Caco-2 (cell line): ENCODE data around the gene SARDH. TPM values are rescaled to one million over a fixed set of nuclear protein-coding genes. Genes with fewer than 3 reads are reported as not detected.

Experiments
- BruUV-seq: library from RNA; stranded (reverse); fragments of 400-500 nt; replicated peaks from 2 replicates; lab custom pipeline; 2021; lab: Mats Ljungman, UMichigan
- CTCF ChIA-PET: fragments of 300-600 bp; sonication (Branson Sonifier 250); formaldehyde crosslinking; loops from one replicate; lab custom pipeline; 2022; ENCODE audit warnings: antibody characterized with exemption; lab: Charles Lee
- POLR2A ChIA-PET: fragments of 300-600 bp; sonication (Branson Sonifier 250); formaldehyde crosslinking; loops from one replicate; lab custom pipeline; 2022; ENCODE audit warnings: antibody characterized with exemption; lab: Charles Lee
- DNase-seq, 2 experiments: peaks; one replicate each; pipeline versions ENCODE4 v3.0.0 to v3.0.0-alpha.2; 2020 to 2022
- H3K27me3 ChIP-seq: replicated peaks from 2 replicates; pipeline ENCODE4 v1.6.0; 2011; ENCODE audit warnings: low read length; ENCODE audit not compliant: control insufficient read depth, insufficient read depth
- H3K36me3 ChIP-seq: 2 replicates; pipeline ENCODE4 v1.5.1; 2011; ENCODE audit warnings: low read length; ENCODE audit not compliant: control insufficient read depth, insufficient read depth
- H3K4me1 ChIP-seq: fragments of 250-450 bp; sonication (Bioruptor Pico); 2 replicates; pipeline ENCODE4 v1.5.1; 2020; ENCODE audit warnings: mild to moderate bottlenecking
- H3K4me3 ChIP-seq: 2 replicates; pipeline ENCODE4 v1.5.1; 2011; ENCODE audit warnings: low read depth, mild to moderate bottlenecking, control low read depth, low read length
- H3K9me3 ChIP-seq: fragments of 250-450 bp; sonication (Bioruptor Pico); 2 replicates; pipeline ENCODE4 v1.5.1; 2020; ENCODE audit warnings: mild to moderate bottlenecking, moderate library complexity
- H3K27ac Mint-ChIP-seq: one replicate; pipeline ENCODE4 v1.8.0; 2022; ENCODE audit warnings: mixed read lengths; ENCODE audit not compliant: unreplicated experiment
- H3K27me3 Mint-ChIP-seq: one replicate; pipeline ENCODE4 v1.8.0; 2022; ENCODE audit warnings: mixed read lengths; ENCODE audit not compliant: insufficient read depth, unreplicated experiment
- H3K36me3 Mint-ChIP-seq: one replicate; pipeline ENCODE4 v1.8.0; 2022; ENCODE audit warnings: mild to moderate bottlenecking, mixed read lengths; ENCODE audit not compliant: insufficient read depth, unreplicated experiment
- H3K4me1 Mint-ChIP-seq: one replicate; pipeline ENCODE4 v1.8.0; 2022; ENCODE audit warnings: low read depth, mixed read lengths; ENCODE audit not compliant: unreplicated experiment
- H3K4me3 Mint-ChIP-seq: one replicate; pipeline ENCODE4 v1.8.0; 2022; ENCODE audit warnings: mild to moderate bottlenecking, moderate library complexity, mixed read lengths; ENCODE audit not compliant: unreplicated experiment
- H3K9me3 Mint-ChIP-seq: one replicate; pipeline ENCODE4 v1.8.0; 2022; ENCODE audit warnings: mixed read lengths; ENCODE audit not compliant: unreplicated experiment
- intact Hi-C: fragments of 100-400 bp; cut with micrococcal nuclease; formaldehyde crosslinking; loops from one replicate; pipeline ENCODE4 v1.10.0; 2022; ENCODE audit not compliant: unreplicated experiment
- total RNA-seq: library from RNA; stranded (reverse); gene quantifications from 2 replicates; pipeline ENCODE4 v1.2.3, GENCODE V29; 2022
- TF ChIP-seq, protein P1 (sequence below), 2 experiments: fragments of 200-600 bp in 1 of 2; IDR thresholded peaks; 1 replicate in 1 of 2; 2 replicates in 1 of 2; pipeline versions ENCODE4 v1.5.1 to v1.8.0; 2011 to 2022; ENCODE audit warnings: antibody characterized with exemption in 1 of 2, control low read depth in 1 of 2, inconsistent platforms in 1 of 2, low read depth in 1 of 2, low read length in 1 of 2, mild to moderate bottlenecking in 1 of 2, moderate library complexity in 1 of 2; ENCODE audit not compliant: insufficient read depth in 1 of 2, severe bottlenecking in 1 of 2, unreplicated experiment in 1 of 2

The SARDH gene
- total RNA-seq, 1 experiment from 2014 or later = 0.36 TPM

DNA sequence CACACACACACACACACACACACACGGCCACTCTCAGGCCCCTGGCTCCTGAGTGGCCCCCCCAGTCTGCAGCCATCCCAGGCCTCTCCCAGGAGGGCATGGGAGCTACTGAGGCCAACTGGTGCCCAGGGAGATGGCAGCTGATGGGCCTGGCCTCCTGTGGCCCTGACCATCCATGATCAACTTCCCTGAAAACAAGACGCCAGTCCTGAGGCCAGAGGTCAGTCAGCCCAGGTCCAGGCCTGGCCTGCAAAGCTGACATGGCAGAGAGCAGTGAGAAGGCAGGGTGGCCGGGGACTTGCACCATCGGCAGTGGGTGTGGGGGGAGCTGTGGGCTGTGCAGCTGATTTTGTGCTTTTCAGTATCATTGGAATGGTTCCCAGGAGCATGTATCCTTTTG lies 47.0 kb downstream of the SARDH start:
- DNase-seq = no peak
- Histone ChIP-seq H3K4me3 (no peak overlapping the region), H3K9me3 (no peaks in the 10 kb centered on the region), H3K4me1 (peaks cover 35% of the 10 kb centered on the region), H3K27me3 (no peaks in the 10 kb centered on the region), H3K36me3 (no peaks in the 10 kb centered on the region)
- no peaks in the 10 kb centered on the region for H3K9me3 Mint-ChIP-seq
- TF ChIP-seq, protein P1, sequence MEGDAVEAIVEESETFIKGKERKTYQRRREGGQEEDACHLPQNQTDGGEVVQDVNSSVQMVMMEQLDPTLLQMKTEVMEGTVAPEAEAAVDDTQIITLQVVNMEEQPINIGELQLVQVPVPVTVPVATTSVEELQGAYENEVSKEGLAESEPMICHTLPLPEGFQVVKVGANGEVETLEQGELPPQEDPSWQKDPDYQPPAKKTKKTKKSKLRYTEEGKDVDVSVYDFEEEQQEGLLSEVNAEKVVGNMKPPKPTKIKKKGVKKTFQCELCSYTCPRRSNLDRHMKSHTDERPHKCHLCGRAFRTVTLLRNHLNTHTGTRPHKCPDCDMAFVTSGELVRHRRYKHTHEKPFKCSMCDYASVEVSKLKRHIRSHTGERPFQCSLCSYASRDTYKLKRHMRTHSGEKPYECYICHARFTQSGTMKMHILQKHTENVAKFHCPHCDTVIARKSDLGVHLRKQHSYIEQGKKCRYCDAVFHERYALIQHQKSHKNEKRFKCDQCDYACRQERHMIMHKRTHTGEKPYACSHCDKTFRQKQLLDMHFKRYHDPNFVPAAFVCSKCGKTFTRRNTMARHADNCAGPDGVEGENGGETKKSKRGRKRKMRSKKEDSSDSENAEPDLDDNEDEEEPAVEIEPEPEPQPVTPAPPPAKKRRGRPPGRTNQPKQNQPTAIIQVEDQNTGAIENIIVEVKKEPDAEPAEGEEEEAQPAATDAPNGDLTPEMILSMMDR (IDR thresholded peaks at IDR 0.05; ENCODE audit: insufficient read depth in 1 of 2, low read depth in 1 of 2, low read length in 1 of 2, severe bottlenecking in 1 of 2, unreplicated experiment in 1 of 2) = no peak
- no TSS peak for BruUV-seq
- POLR2A ChIA-PET = no interaction called here
- H3K27ac Mint-ChIP-seq = peak overlapping the region; percentile 67
- CTCF ChIA-PET = no interaction called here
- intact Hi-C loops = loop anchor here (2.0 kb wide), 1 partner anchor 26 kb away; no protein-coding TSS in a partner anchor
- no peaks in the 10 kb centered on the region for H3K36me3 Mint-ChIP-seq
- no peak overlapping the region for H3K4me3 Mint-ChIP-seq
- peaks cover 38% of the 10 kb centered on the region for H3K4me1 Mint-ChIP-seq
- H3K27me3 Mint-ChIP-seq = peaks cover 2% of the 10 kb centered on the region

DNA sequence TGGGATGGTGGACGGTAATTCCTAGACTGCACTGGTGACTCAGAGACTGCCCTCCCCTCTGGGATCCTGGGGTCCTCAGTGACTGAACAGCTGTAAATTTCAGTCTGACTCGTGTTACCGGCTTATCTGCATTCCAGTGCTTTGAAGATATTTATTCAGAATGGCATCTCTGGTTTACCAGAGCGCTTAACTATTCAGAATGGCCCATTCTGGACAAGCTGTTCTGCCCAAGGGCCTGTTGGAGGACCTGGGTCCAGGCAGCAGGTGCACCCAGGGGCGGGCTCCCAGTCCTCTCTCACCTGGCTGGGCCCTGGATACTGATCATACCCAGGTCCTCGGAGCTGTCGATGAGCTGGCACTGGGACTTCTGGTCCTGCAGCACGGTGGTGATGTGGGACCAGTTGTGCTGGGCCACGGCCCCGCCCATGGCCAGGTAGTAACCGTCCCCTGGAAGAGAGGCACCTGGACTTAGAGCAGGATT lies 48.0 kb downstream of the SARDH start:
- Histone ChIP-seq H3K36me3 (no peaks in the 10 kb centered on the region), H3K4me3 (no peak overlapping the region), H3K27me3 (no peaks in the 10 kb centered on the region), H3K4me1 (peaks cover 35% of the 10 kb centered on the region), H3K9me3 (no peaks in the 10 kb centered on the region)
- BruUV-seq = no TSS peak
- peak overlapping the region; percentile 31 for H3K4me3 Mint-ChIP-seq
- H3K4me1 Mint-ChIP-seq = peaks cover 38% of the 10 kb centered on the region
- peak overlapping the region; percentile 67 for H3K27ac Mint-ChIP-seq
- no peaks in the 10 kb centered on the region for H3K27me3 Mint-ChIP-seq
- TF ChIP-seq, protein P1 (IDR thresholded peaks at IDR 0.05; ENCODE audit: insufficient read depth in 1 of 2, low read depth in 1 of 2, low read length in 1 of 2, severe bottlenecking in 1 of 2, unreplicated experiment in 1 of 2) = no peak
- ChIA-PET CTCF (no interaction called here), POLR2A (no interaction called here)
- no peaks in the 10 kb centered on the region for H3K36me3 Mint-ChIP-seq
- intact Hi-C loops = loop anchor here (2.0 kb wide), 1 partner anchor 27 kb away; no protein-coding TSS in a partner anchor
- H3K9me3 Mint-ChIP-seq = no peaks in the 10 kb centered on the region
- DNase-seq = peak; percentile 83 to 87

DNA sequence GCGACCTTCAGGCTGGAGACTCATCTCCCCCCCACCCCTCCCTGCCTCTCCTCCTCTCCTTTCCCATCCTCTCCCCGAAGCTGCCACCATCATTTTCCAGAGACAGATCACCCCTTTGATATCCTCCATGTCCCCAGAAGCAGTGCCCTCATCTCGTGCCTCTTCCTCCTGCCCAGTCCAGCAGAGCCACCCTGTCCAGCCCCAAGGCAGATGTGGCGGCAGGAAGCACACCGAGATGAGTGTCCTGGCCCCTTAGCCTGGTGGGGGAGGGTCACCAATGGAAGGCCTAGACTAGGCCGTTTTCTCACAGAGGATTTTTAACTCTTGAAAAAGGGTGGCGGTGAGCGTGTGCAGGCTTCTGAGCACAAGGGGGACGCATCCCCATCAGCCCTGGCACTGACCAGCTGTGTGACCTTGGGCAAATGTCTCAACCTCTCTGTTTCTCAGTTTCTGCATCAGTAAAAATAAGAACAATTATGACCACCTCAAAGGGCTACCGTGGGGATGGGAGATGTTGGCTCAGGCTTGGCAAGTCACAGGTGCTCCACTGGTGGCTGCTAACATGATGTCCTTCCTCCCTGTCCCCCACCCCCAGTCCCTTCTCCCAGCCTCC lies 48.9 kb downstream of the SARDH start:
- H3K4me1 Mint-ChIP-seq = peaks cover 38% of the 10 kb centered on the region
- H3K27ac Mint-ChIP-seq = peak overlapping the region; percentile 67
- H3K27me3 Mint-ChIP-seq = no peaks in the 10 kb centered on the region
- H3K9me3 Mint-ChIP-seq = no peaks in the 10 kb centered on the region
- Histone ChIP-seq H3K4me3 (no peak overlapping the region), H3K4me1 (peaks cover 35% of the 10 kb centered on the region), H3K27me3 (no peaks in the 10 kb centered on the region), H3K36me3 (no peaks in the 10 kb centered on the region), H3K9me3 (no peaks in the 10 kb centered on the region)
- CTCF ChIA-PET = no interaction called here
- BruUV-seq = no TSS peak
- POLR2A ChIA-PET = no interaction called here
- no peaks in the 10 kb centered on the region for H3K36me3 Mint-ChIP-seq
- intact Hi-C loops = no loop called here
- DNase-seq = no peak
- H3K4me3 Mint-ChIP-seq = no peak overlapping the region
- TF ChIP-seq, protein P1 (IDR thresholded peaks at IDR 0.05; ENCODE audit: insufficient read depth in 1 of 2, low read depth in 1 of 2, low read length in 1 of 2, severe bottlenecking in 1 of 2, unreplicated experiment in 1 of 2) = no peak
